ENCODE results near the gene TDG.
"Not testable (repeated sequence)": the region's sequence is repeated elsewhere in the genome, so short reads cannot be mapped to it uniquely, and the experiment has no call there.

TDG gene

DNA sequence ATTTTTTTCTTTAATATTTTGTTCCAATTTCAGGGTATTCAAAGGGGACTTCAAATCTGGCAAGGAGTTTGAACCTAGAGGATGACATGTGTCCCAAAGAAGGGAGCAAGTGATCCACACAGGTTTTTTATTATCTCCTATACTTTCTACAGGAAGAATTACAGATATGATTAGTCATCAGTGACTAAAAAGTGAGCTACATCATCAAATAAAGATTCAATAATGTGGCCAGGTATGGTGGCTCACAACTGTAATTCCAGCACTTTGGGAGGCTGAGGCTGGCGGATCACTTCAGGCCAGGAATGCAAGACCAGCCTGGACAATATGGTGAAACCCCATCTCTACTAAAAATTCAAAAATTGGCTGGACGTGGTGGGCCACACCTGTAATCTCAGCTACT is 60.1 kb downstream of the TDG start:
- no peak for DNase-seq
- TF ChIP-seq, protein P1, sequence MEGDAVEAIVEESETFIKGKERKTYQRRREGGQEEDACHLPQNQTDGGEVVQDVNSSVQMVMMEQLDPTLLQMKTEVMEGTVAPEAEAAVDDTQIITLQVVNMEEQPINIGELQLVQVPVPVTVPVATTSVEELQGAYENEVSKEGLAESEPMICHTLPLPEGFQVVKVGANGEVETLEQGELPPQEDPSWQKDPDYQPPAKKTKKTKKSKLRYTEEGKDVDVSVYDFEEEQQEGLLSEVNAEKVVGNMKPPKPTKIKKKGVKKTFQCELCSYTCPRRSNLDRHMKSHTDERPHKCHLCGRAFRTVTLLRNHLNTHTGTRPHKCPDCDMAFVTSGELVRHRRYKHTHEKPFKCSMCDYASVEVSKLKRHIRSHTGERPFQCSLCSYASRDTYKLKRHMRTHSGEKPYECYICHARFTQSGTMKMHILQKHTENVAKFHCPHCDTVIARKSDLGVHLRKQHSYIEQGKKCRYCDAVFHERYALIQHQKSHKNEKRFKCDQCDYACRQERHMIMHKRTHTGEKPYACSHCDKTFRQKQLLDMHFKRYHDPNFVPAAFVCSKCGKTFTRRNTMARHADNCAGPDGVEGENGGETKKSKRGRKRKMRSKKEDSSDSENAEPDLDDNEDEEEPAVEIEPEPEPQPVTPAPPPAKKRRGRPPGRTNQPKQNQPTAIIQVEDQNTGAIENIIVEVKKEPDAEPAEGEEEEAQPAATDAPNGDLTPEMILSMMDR (IDR thresholded peaks at IDR 0.05; ENCODE audit: low read depth, low read length, missing control alignments) = no peak
- Histone ChIP-seq H3K4me3 (ENCODE audit: low read depth, low read length) (no peak overlapping the region), H3K27me3 (replicated peaks) (no peaks in the 10 kb centered on the region), H3K27ac (no peak overlapping the region), H3K36me3 (replicated peaks) (no peaks in the 10 kb centered on the region)
- in situ Hi-C loops (cut with HindIII; ENCODE audit: low pct_ligation_motif_present, low sequenced_read_pairs) = no loop called here

DNA sequence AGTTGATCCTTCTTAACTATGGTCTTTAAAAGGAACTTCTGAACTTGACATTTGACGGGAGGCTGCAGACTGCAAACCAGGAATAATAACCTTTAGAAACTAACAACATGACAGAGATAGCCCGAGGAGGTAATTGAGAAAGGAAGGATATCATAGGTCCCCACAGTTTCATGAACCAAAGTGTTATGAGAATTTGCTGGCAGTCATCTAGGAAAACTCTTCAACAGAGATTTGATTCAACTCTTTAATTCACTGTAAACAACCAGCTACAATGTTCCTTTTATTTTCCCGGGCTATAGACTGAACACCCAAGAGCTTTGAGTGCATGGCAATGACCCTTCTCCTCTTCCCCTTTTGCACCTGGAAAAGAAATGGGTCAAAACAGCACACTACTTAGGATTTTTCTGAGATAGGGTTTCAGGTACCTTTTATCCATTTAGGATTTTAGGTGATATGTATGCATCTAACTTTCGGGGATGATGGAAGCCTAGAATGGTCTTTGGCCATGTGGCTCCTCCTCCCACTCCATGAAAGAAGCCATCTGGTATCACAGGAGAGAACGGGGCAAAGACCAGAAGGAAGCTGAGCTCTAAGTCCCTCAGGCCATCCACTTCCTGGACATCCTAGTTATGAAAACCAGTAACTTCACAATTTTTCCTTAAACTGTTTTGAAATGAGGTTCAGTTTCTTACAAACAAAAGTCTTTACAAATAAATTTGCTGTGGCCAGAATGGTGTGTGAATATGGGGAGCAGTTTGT is 61.3 kb downstream of the TDG start:
- TF ChIP-seq, protein P1 (IDR thresholded peaks at IDR 0.05; ENCODE audit: low read depth, low read length, missing control alignments) = no peak
- Histone ChIP-seq H3K27me3 (replicated peaks) (no peaks in the 10 kb centered on the region), H3K4me3 (ENCODE audit: low read depth, low read length) (no peak overlapping the region), H3K27ac (no peak overlapping the region), H3K36me3 (replicated peaks) (no peaks in the 10 kb centered on the region)
- in situ Hi-C loops (cut with HindIII; ENCODE audit: low pct_ligation_motif_present, low sequenced_read_pairs) = no loop called here
- no peak for DNase-seq

DNA sequence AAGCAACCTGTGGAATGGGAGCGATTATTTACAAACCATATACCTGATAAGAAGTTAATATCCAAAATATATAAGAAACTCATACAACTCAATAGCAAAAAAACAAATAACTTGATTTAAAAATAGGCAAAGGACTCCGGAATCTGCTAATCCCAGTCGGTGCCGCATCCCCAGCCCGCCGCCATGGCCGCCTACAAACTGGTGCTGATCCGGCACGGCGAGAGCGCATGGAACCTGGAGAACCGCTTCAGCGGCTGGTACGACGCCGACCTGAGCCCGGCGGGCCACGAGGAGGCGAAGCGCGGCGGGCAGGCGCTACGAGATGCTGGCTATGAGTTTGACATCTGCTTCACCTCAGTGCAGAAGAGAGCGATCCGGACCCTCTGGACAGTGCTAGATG is 64.9 kb downstream of the TDG start:
- DNase-seq; H3K4me3 ChIP-seq (ENCODE audit: low read depth, low read length); H3K27ac ChIP-seq; H3K36me3 ChIP-seq (replicated peaks); H3K27me3 ChIP-seq (replicated peaks); in situ Hi-C loops (cut with HindIII; ENCODE audit: low pct_ligation_motif_present, low sequenced_read_pairs): not testable (repeated sequence)

DNA sequence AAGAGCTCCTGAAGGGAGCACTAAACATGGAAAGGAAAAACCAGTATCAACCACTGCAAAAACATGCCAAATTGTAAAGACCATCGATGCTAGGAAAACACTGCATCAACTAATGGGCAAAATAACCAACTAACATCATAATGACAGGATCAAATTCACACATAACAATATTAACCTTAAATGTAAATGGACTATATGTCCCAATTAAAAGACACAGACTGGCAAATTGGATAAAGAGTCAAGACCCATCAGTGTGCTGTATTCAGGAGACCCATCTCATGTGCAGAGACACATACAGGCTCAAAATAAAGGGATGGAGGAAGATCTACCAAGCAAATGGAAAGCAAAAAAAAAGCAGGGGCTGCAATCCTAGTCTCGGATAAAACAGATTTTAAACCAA is 70.5 kb downstream of the TDG start:
- H3K36me3 ChIP-seq (replicated peaks); H3K4me3 ChIP-seq (ENCODE audit: low read depth, low read length); DNase-seq; in situ Hi-C loops (cut with HindIII; ENCODE audit: low pct_ligation_motif_present, low sequenced_read_pairs); H3K27me3 ChIP-seq (replicated peaks); H3K27ac ChIP-seq: not testable (repeated sequence)
